ENCODE data around the gene LMAN1L.

- TF ChIP-seq MXI1 (IDR thresholded peaks at IDR 0.05; ENCODE audit: borderline replicate concordance, low read depth, low read length): no peak
- no peak for TF ChIP-seq CTCF (conservative IDR thresholded peaks at IDR 0.05; ENCODE audit: low read depth, low read length)
- TF ChIP-seq RCOR1 (IDR thresholded peaks at IDR 0.05; ENCODE audit: insufficient replicate concordance, low read length): no peak
- no peak for TF ChIP-seq POLR2A (IDR thresholded peaks at IDR 0.05; ENCODE audit: low read depth, low read length)
- no peak for TF ChIP-seq NFE2L2 (IDR thresholded peaks at IDR 0.05; ENCODE audit: low read depth, low read length)
Observed at GRCh38 chr15:74778599-74778970, 34.0 kb upstream of the LMAN1L start.

Data from IMR-90 (cell line).